SKM-1 (cell line): Measurements from ENCODE around the gene HNRNPC.
"Not testable (repeated sequence)": the region's sequence is repeated elsewhere in the genome, so short reads cannot be mapped to it uniquely, and the experiment has no call there.

Experiments used
- DNase-seq: peaks from one replicate; lab custom pipeline; 2025; ENCODE audit not compliant: unreplicated experiment; lab: John Stamatoyannopoulos, UW

HNRNPC gene

GRCh38 chr14:21248338-21248737, 20.9 kb downstream of the HNRNPC start:
- DNase-seq = no peak

DNA sequence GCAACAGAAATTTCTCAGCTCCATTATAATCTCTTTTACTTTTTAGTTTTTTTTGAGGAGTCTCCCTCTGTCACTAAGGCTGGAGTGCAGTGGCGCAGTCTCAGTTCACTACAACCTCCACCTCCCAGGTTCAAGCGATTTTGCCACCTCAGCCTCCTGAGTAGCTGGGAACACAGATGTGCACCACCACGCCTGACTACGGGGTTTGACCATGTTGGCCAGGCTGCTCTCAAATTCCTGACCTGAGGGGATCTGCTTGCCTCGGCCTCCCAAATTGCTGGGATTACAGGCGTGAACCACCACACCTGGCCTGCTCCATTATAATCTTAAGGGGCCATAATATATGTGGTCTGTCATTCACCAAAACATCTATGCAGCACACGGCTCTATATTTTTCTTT, 23.4 kb downstream of the HNRNPC start:
- DNase-seq = no peak

GRCh38 chr14:21244544-21244943, 24.7 kb downstream of the HNRNPC start:
- DNase-seq = no peak

DNA sequence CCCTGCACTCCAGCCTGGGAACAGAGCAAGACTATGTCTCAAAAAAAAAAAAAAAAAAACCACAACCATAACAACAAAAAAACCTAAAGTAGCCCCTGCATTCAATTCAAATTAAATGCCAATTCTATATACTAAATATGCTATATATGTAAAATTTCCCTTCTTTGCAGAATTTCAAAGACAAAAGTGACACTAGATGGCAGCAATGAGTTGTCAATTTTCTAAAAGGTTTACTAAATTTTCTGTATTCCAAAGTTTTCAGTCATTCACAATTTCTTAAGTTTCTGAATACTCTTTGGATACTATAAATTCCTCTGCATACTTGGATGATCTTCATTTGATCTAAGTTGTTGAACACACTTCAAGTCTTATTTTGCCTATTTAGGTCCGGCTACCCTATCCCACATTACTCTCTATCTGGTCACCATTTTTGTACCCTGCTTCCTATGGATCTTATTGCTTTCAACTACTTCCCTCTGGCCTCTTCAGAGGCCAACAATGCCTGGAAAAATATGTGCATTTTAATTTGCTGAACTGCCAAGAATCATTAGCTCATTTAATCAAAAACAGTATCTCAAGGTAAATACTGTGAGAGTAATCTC, 27.9 kb downstream of the HNRNPC start:
- no peak for DNase-seq

- DNase-seq = no peak
These were observed 28.8 kb downstream of the HNRNPC start for GRCh38 chr14:21240417-21240816.

DNA sequence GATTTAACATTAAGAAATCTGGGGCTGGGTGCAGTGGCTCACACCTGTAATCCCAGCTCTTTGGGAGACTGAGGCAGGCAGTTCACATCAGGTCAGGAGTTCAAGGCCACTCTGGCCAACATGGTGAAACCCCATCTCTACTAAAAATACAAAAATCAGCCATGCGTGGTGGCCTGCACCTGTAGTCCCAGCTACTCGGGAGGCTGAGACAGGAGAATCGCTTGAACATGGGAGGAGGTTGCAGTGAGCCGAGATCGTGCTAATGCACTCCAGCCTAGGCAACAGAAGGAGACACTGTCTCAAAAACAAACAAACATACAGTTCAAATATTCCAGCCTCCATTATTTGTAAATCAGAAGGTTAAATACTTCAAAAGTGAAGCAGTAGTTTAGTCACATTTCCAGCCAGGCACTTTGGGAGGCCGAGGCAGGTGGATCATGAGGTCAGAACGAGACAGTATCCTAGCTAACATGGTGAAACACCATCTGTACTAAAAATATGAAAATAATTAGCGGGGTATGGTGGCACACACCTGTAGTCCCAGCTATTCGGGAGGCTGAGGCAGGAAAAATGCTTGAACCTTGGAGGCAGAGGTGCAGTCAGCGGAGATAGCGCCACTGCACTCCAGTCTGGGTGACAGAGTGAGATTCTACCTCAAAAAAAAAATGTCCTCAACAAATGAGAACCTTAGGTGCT, 30.3 kb downstream of the HNRNPC start:
- no peak for DNase-seq

GRCh38 chr14:21236948-21237797, 32.1 kb downstream of the HNRNPC start:
- DNase-seq = no peak

DNA sequence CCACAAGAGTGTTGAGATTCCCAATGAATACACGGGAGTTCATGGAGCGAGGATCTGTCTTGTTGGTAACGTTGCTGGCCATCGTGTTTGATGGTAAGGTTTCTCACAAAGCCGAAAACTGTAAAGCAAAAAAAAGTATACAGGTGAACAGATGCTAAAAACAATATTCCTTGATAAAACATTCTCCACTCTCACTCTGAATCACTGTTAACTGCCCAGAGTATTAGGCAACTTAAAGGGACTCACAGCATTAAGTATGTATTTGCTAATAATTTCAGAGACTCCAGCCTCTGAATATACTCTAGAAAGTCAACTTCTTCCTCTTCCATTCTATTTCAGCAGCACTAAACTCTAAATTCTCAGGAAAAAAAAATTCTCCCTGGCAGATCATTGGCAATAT, 35.1 kb downstream of the HNRNPC start:
- DNase-seq = no peak

DNA sequence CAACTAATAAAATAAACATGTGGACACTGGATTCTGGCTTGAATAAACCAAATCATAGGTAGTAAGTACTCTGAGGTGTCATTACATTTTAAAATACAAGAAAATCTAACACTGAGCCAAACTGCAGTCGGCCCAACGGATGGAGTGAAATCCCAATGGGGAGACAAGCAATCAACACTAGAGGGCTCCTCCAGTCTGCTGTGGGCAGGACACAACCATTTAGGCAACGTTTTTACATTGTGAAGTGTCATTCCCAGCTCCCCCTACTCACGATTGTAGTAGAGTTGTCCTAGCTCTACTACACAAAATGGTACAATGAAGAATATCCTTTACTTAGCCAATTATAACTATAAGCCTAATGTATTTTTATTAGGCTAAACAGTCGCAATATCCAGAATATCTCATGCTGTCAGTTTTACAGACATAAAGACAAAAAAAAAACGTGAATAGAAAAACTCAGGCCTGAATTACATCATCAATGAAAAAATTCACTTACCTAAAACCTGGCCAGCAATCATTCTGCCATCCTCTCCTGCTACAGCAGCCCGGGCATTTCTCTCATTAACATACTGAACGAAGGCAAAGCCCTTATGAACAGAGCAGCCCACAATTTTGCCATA, 35.7 kb downstream of the HNRNPC start:
- DNase-seq = no peak

DNA sequence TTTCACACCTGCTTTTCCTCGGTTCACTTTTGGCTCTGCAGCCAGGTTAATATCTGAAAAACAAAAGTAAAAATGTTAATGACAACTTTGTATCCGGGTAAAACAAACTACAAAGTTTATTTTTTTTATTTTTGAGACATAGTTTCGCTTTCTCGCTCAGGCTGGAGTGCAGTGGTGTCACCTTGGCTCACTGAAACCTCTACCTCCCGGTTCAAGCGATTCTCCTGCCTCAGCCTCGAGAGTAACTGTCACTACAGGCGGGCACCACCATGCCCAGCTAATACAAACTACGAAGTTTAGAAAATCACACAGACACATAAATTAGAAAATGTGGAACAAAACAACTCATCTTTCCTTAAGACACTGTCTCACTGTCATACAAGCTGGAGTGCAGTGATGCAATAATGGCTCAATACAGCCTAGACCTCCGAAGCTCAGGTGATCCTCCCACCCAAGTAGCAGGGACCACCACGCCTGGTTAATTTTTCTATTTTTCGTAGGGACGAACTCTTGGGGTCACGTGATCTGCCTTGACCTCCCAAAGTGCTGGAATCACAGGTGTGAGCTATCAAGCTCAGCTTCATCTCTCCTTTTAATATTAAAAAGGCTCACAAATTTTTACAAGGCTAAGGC, 38.1 kb downstream of the HNRNPC start:
- DNase-seq = no peak

GRCh38 chr14:21229821-21230220, 39.4 kb downstream of the HNRNPC start:
- no peak for DNase-seq

DNA sequence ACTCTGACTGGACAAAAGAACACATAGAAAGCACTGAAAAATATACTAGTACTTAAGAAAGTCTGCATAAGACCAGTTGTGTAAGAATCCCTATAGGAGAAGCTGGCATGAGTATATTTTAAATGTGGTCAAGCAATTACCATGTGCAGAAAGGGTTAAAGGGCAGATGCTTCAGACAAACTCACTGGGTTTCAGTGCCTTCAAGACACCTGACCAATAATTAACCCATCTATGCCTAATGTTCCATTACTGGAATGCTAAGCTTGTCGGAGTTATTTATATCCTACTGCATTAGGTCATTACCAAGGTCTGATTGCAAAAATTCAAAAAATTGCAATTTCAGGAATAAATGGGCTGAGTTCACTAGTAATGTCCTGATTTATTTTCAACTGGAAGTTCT, 41.3 kb downstream of the HNRNPC start:
- no peak for DNase-seq

GRCh38 chr14:21227150-21227549, 42.1 kb downstream of the HNRNPC start:
- DNase-seq = no peak

DNA sequence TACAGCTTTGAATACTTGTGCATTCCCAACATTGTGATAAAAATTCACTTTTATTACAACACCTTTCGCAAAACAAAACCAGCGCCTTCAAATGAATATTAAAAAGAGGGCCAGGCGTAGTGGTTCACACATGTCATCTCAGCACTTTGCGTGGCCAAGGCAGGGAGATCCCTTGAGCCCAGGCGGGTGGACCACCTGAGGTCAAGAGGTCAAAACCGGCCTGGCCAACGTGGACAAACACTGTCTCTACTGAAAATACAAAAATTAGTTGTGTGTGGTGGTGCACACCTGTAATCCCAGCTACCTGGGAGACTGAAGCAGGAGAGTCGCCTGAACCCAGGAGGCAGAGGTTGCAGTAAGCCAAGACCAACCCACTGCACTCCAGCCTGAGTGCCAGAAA, 42.8 kb downstream of the HNRNPC start:
- no peak for DNase-seq

DNA sequence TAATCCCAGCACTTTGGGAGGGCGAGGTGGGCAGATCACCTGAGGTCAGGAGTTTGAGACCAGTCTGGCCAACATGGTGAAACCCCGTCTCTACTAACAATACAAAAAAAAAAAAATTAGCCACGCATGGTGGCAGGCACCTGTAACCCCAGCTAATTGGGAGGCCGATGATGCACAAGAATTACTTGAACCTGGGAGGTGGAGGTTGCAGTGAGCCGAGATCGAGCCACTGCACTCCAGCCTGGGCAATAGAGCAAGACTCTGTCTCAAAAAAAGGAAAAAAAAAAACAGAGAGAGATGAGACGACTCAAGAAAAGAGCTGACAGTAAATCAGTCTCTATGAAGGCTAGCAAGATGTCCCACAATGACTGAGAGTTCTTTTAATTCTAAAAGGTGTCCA, 44.1 kb downstream of the HNRNPC start:
- DNase-seq = not testable (repeated sequence)

- no peak for DNase-seq
These were observed 48.3 kb downstream of the HNRNPC start for GRCh38 chr14:21220874-21221477.

DNA sequence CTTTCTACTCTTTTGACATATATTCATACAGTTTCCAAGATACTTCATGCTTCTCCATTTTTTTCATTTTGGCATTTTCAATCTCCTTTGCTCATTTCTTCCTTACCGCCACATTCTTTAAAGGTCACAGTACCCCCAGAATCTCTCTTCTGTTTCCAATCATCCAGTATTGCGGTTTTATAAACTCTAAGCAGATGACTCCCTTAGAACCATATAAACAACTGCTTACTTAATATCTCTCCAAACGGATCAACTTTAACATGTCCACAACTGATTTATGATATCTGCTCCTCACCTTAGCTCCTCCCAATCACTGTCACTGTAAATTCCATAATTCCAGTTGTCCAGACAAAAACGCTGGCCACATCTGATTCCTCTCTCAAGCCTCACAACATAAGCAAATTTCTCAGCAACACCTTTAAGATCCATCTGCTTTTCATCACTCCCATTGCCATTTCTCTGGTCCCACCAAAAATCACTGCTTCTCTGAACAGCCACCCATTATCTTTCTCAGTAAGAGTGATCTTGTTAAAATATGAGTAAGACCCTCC, 49.6 kb downstream of the HNRNPC start:
- DNase-seq = no peak

GRCh38 chr14:21219120-21219519, 50.1 kb downstream of the HNRNPC start:
- no peak for DNase-seq

DNA sequence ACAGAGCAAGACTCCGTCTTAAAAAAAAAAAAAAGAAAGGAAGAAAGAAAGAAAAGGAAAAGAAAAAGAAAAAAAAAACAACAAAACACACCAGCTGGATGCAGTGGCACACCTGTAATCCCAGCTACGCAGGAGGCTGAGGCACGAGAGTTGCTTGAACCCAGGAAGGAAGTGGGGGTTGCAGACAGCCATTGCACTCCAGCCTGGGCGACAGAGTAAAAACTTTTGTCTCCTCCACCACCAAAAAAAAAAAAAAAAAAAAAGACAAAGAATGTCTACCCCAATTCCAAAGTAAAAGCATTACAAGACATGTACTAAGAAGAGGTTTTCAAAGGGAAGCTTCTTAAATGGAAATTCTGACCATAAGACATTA, 53.4 kb downstream of the HNRNPC start:
- no peak for DNase-seq

DNA sequence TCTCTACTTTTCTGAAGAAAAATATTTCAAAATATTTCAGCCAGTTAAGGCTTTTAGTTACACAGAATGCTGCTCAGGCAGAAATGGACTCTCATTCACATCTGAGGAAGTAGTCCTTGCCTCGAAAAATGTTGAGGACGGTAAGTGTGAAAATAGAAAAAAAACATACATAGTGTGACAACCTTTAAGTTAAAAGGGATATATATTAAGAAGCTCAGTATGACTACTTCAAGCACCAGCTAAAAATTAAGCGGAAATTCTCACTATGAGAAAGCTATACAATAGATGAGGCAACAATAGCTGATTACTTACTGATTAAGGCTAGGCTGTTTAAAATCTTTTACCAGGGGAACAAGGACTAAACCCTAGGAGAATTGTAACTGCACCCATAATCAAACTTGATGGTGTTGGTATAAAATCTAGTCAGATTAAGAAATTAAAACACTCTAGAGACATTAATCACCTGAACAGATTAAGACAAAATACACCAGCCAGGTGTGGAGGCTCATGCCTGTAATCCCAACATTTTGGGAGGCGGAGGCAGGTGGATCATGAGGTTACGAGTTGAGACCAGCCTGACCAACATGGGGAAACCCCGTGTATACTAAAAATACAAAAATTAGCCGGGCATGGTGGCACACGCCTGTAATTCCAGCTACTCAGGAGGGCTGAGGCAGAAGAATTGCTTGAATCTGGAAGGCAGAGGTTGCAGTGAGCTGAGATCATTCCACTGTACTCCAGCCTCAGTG, 53.9 kb downstream of the HNRNPC start:
- DNase-seq = no peak
